GM19351 (cell line): ENCODE data around the gene CSGALNACT2.
"Not testable (repeated sequence)": the region's sequence is repeated elsewhere in the genome, so short reads cannot be mapped to it uniquely, and the experiment has no call there.

Experiments used
- ATAC-seq: cut with Tn5 transposase; IDR thresholded peaks from one replicate; pipeline ENCODE4 v1.9.1; 2021; ENCODE audit warnings: mild to moderate bottlenecking, moderate library complexity; ENCODE audit not compliant: unreplicated experiment

CSGALNACT2 gene

DNA sequence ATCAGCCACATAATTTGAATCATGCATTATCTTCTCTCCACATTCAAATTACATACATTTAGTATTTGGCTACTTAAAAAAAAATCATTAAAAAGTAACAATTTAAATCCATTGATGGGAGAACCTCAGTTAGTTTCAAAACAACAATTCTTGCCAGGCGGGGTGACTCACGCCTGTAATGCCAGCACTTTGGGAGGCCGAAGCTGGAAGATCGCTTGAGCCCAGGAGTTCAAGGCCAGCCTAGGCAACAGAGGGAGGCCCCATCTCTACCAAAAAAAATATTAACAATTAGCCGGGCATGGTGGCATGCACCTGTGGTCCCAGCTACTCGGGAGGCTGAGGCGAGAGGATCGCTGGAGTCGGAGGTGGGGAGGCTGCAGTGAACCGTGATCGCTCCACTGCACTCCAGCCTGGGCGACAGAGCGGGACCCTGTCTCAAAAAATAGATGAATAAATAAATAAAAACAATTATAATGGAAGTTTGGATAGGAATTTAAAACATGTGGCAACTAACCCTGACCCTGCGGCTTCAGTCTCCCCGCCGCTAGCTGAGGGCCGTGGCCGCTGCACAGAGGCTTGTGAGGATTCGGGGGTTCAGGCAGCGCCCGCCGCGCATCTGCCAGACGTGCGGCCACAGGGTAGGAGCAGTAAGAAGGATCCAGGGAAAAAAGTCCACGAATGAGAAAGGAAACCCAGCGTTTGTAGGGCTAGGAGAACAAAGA, 1.1 kb upstream of the CSGALNACT2 start:
- no peak for ATAC-seq

GRCh38 chr10:43137717-43138020, 576 bp upstream of the CSGALNACT2 start:
- no peak for ATAC-seq

- ATAC-seq, result peak; percentile 50
These were observed 554 bp downstream of the CSGALNACT2 start for GRCh38 chr10:43138757-43139241.

DNA sequence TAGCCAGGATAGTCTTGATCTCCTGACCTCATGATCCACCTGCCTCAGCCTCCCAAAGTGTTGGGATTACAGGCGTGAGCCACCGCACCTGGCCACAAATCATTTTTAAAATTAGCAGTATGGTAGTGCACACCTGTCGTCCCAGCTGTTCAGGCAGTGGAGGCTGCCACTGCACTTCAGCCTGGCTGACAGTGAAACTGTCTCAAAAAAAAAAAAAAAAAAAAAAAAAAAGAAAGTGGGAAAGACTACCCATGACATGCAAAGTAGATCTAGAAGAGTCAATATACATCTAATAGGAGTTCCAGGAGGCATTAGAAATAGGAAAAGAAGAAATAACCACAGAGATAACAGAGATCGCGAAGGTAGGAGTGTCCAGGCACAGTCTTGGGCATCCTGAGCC, 3.2 kb downstream of the CSGALNACT2 start:
- ATAC-seq, result no peak

- ATAC-seq, result no peak
These were observed 7.1 kb downstream of the CSGALNACT2 start for GRCh38 chr10:43145311-43145710.

- ATAC-seq, result not testable (repeated sequence)
These were observed 7.7 kb downstream of the CSGALNACT2 start for GRCh38 chr10:43145936-43146335.

- ATAC-seq, result no peak
These were observed 13.1 kb downstream of the CSGALNACT2 start for GRCh38 chr10:43151371-43151770.

GRCh38 chr10:43153901-43154300, 15.7 kb downstream of the CSGALNACT2 start:
- ATAC-seq, result no peak

DNA sequence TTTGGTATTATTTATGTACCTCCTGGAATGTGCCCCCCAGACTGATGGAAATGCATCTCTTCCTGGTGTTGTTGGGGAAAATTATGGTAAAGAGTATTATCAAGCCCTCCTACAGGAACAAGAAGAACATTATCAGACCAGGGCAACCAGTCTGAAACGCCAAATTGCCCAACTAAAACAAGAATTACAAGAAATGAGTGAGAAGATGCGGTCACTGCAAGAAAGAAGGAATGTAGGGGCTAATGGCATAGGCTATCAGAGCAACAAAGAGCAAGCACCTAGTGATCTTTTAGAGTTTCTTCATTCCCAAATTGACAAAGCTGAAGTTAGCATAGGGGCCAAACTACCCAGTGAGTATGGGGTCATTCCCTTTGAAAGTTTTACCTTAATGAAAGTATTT, 17.0 kb downstream of the CSGALNACT2 start:
- ATAC-seq, result no peak

- ATAC-seq, result no peak
These were observed 17.5 kb downstream of the CSGALNACT2 start for GRCh38 chr10:43155741-43156140.

GRCh38 chr10:43156590-43157341, 18.5 kb downstream of the CSGALNACT2 start:
- no peak for ATAC-seq

DNA sequence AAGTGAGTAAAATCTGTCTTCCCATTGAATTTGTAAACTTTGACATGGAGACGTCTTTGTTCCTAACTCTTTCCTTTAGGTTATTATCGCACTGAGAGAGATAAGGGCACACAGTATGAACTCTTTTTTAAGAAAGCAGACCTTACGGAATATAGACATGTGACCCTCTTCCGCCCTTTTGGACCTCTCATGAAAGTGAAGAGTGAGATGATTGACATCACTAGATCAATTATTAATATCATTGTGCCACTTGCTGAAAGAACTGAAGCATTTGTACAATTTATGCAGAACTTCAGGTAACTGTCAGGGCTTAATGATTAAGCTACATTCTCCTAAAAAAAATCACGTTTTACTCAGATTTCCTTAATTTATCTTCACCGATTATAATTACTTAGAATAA, 20.4 kb downstream of the CSGALNACT2 start:
- no peak for ATAC-seq

DNA sequence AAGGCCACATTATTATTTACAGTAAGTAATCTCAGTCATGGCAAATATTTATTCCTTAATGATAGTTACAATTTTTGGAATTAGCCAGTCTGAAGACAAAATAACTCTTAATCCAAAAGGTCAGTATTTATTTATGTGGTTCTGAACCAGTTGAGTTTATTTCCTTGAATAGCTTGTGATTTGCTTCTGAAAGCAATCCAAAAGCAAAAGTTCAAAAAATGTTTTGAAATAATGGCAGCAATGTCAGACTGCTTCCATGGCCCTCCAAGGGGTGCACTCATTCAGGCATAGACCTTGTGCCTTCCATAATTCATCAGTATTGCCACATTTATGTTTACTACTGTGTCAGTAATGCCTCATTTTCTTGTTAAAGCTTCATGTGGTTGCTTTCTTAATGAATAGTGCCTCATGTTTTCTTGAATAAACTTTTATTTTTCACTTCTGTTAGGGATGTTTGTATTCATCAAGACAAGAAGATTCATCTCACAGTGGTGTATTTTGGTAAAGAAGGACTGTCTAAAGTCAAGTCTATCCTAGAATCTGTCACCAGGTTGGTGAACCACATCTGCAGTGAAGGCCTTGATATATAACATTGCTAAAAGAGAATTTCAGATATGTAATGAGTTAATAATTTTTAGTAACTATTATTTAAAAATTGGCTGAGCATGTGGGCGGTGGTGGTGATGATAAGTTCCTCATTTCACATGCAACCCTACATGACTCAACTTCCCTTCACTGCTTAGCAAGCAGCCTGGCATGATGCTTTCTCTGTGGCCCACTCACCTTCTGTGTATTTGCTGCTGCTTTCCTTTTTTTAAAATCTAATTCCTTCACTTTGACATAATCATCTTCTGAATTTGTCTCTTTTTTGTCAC, 22.0 kb downstream of the CSGALNACT2 start:
- peak; percentile 62 for ATAC-seq

DNA sequence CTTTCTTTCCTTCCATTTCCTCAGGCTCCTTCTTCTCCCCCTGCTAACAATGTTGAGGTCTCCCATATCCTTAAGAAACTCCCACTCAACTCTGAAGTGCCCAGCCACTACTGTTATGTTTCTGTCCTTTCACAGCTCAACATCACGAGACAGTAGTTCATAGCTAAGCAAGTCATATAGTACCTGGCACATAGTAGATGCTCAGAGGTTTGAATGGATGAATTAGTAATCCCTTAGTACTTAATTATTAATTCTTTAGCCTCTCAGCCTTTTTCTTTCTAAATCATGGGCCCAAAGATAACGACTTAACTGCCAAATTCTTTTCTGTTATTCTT, 22.6 kb downstream of the CSGALNACT2 start:
- peak; percentile 63 for ATAC-seq

GRCh38 chr10:43162604-43163003, 24.4 kb downstream of the CSGALNACT2 start:
- ATAC-seq, result no peak

GRCh38 chr10:43166207-43166879, 28.1 kb downstream of the CSGALNACT2 start:
- ATAC-seq, result no peak

GRCh38 chr10:43166880-43167497, 28.7 kb downstream of the CSGALNACT2 start:
- no peak for ATAC-seq

DNA sequence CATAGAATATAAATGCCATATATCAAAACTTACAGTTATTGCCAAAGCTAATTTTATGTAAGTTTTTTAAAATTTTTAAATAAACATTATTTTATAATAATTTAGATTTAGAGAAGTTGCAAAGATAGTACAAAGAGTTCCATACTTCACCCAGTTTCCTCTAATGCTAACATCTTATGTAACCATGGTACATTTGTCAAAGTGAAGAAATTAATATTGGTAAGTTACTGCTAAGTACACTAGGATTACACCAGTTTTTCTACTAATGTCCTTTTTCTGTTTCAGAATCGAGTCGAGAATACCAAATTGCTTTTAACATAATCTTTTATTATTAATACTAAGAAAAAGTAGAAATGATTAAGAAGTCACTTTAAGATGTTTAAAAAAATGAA, 29.2 kb downstream of the CSGALNACT2 start:
- ATAC-seq, result no peak

DNA sequence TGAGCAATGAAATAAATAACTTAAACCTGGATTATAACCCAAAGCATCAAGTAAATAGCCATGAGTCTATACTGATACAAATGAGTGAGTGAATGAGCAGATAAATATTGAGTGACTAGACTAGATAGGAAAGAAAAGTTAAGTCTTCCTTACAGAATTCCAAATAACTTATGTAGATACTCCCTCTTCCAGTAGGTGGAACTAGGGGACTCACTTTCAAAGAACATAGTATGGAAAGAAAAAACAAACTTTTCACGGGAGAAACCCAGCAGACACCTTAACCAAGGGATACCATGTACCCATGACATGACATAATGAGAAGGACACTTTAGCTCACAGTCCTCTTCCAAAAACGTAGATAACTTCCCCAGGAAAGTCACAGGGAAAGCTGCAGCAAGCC, 32.2 kb downstream of the CSGALNACT2 start:
- ATAC-seq, result no peak

- ATAC-seq, result peak; percentile 47
These were observed 34.4 kb downstream of the CSGALNACT2 start for GRCh38 chr10:43172645-43173044.

GRCh38 chr10:43173120-43173519, 34.9 kb downstream of the CSGALNACT2 start:
- ATAC-seq, result no peak
